A549 (cell line): Measurements from ENCODE around the gene CREB5. TPM values are rescaled to one million over a fixed set of nuclear protein-coding genes. Genes with fewer than 3 reads are reported as not detected.

Experiments
- ATAC-seq, 2 experiments: fragments of 200-7000 bp in 1 of 2; fragments of >200 bp in 1 of 2; cut with Nextera tagmentation in 1 of 2; cut with Tn5 transposase in 1 of 2; 3 replicates each; pipeline versions ENCODE4 v1.8.0 to v1.9.1; 2018 to 2020; ENCODE audit warnings: mild to moderate bottlenecking in 1 of 2, moderate library complexity in 1 of 2
- CTCF ChIA-PET: fragments of 300-600 bp; sonication (Branson Sonifier 250); formaldehyde crosslinking; extraction: SDS; loops from one replicate; lab custom pipeline; 2021; ENCODE audit warnings: antibody characterized with exemption, inconsistent platforms; lab: Yijun Ruan, JAX
- POLR2A ChIA-PET: fragments of 350-600 bp; formaldehyde crosslinking; extraction: SDS; loops from one replicate; lab custom pipeline; 2021; ENCODE audit warnings: antibody characterized with exemption, inconsistent platforms; lab: Yijun Ruan, JAX
- DNase-seq, 2 experiments: peaks; one replicate each; pipeline versions ENCODE4 v3.0.0 to v3.0.0-alpha.2; 2011 to 2016; ENCODE audit warnings: low read depth in 1 of 2, low spot score in 1 of 2
- FAIRE-seq: peaks from 2 replicates; lab custom pipeline; 2011; peaks lifted over from hg19 to GRCh38; lab: Jason Lieb, UNC
- H3K27ac ChIP-seq, 2 experiments: fragments of >200 bp; sonication (Bioruptor Twin); formaldehyde crosslinking; 3 replicates each; pipeline ENCODE4 v1.5.1; 2016 to 2017
- H3K4me1 ChIP-seq: fragments of >200 bp; sonication (Bioruptor Twin); formaldehyde crosslinking; 3 replicates; pipeline ENCODE4 v1.6.1; 2016
- H3K4me2 ChIP-seq: fragments of >200 bp; sonication (Bioruptor Twin); formaldehyde crosslinking; 3 replicates; pipeline ENCODE4 v1.6.1; 2016
- H3K4me3 ChIP-seq: fragments of >200 bp; sonication (Bioruptor Twin); formaldehyde crosslinking; 3 replicates; pipeline ENCODE4 v1.5.1; 2016
- H3K9me3 ChIP-seq: fragments of >200 bp; sonication (Bioruptor Twin); formaldehyde crosslinking; 3 replicates; pipeline ENCODE4 v1.6.1; 2016
- CBX8 ChIP-seq: fragments of 200-600 bp; sonication (generic); IDR thresholded peaks from 2 replicates; pipeline ENCODE4 v1.6.1; 2016
- EHMT2 ChIP-seq: fragments of 200-600 bp; sonication (generic); IDR thresholded peaks from 2 replicates; pipeline ENCODE4 v1.6.1; 2016; ENCODE audit warnings: antibody characterized with exemption, low read depth, mild to moderate bottlenecking, moderate library complexity
- EP300 ChIP-seq, 2 experiments: fragments of >200 bp; sonication (Bioruptor Twin); formaldehyde crosslinking; IDR thresholded peaks; 2 replicates in 1 of 2; 3 replicates in 1 of 2; pipeline ENCODE4 v1.6.1; 2016 to 2017
- FOXS1 ChIP-seq: fragments of 250-450 bp; sonication (Bioruptor Pico); IDR thresholded peaks from 2 replicates; pipeline ENCODE4 v1.5.0; 2020; ENCODE audit warnings: mild to moderate bottlenecking, moderate library complexity
- HDAC2 ChIP-seq: fragments of 200-600 bp; sonication (generic); IDR thresholded peaks from 2 replicates; pipeline ENCODE4 v1.6.1; 2016
- HOXB5 ChIP-seq: fragments of 250-450 bp; sonication (Bioruptor Pico); IDR thresholded peaks from 2 replicates; pipeline ENCODE4 v1.5.0; 2020; ENCODE audit warnings: mild to moderate bottlenecking, moderate library complexity
- JUN ChIP-seq, 2 experiments: fragments of >200 bp; sonication (Bioruptor Twin); formaldehyde crosslinking; IDR thresholded peaks; 2 replicates in 1 of 2; 3 replicates in 1 of 2; pipeline ENCODE4 v1.6.1; 2016 to 2017
- JUNB ChIP-seq: fragments of >200 bp; sonication (Bioruptor Twin); formaldehyde crosslinking; IDR thresholded peaks from 2 replicates; pipeline ENCODE4 v1.6.1; 2016
- KDM1A ChIP-seq: fragments of 200-600 bp; sonication (generic); IDR thresholded peaks from 2 replicates; pipeline ENCODE4 v1.6.1; 2016; ENCODE audit warnings: low read depth, mild to moderate bottlenecking
- MAFK ChIP-seq: fragments of 450-650 bp; IDR thresholded peaks from 2 replicates; pipeline ENCODE4 v1.6.1; 2014; ENCODE audit not compliant: partially characterized antibody
- MYC ChIP-seq: IDR thresholded peaks from 2 replicates; pipeline ENCODE4 v1.6.1; 2012; ENCODE audit warnings: mild to moderate bottlenecking, inconsistent platforms, low read length, improper control_type of control experiment, borderline replicate concordance
- NFE2L2 ChIP-seq: fragments of 150-350 bp; conservative IDR thresholded peaks from 2 replicates; pipeline ENCODE4 v1.6.1; 2014; ENCODE audit warnings: low read length
- PHF8 ChIP-seq: fragments of 200-600 bp; sonication (generic); IDR thresholded peaks from 2 replicates; pipeline ENCODE4 v1.6.1; 2016; ENCODE audit warnings: low read depth, mild to moderate bottlenecking, antibody characterized with exemption, moderate library complexity, borderline replicate concordance
- RCOR1 ChIP-seq: fragments of 150-350 bp; IDR thresholded peaks from 2 replicates; pipeline ENCODE4 v1.6.1; 2014; ENCODE audit warnings: antibody characterized with exemption, low read length, low read depth
- TFCP2L1 ChIP-seq: fragments of 250-450 bp; sonication (Bioruptor Pico); IDR thresholded peaks from 2 replicates; pipeline ENCODE4 v1.5.0; 2021; ENCODE audit warnings: mild to moderate bottlenecking
- TP53 ChIP-seq: fragments of 250-450 bp; sonication (Bioruptor Pico); IDR thresholded peaks from 2 replicates; pipeline ENCODE4 v1.5.0; 2021; ENCODE audit warnings: mild to moderate bottlenecking, moderate library complexity
- ZFP36 ChIP-seq: fragments of 450-650 bp; IDR thresholded peaks from 2 replicates; pipeline ENCODE4 v1.6.1; 2014; ENCODE audit warnings: borderline replicate concordance; ENCODE audit not compliant: partially characterized antibody
- WGBS: methylation state at CpG from one replicate; pipeline ENCODE4 v1.1.6; 2017; ENCODE audit errors: missing lambda C conversion rate; 5-methylcytosine and 5-hydroxymethylcytosine counted together
- polyA plus RNA-seq, 4 experiments: library from polyadenylated mRNA; depleted of rRNA in 3 of 4; stranded (reverse); fragments of >200 nt; fragmentation: RNase III in 1 of 4; extraction: RNeasy Plus Mini Kit Qiagen cat#74134 plus additional on column Dnase treatment in 1 of 4; gene quantifications; 2 replicates in 3 of 4; 3 replicates in 1 of 4; pipeline ENCODE4 v1.2.3, GENCODE V29; 2011 to 2017
- TF ChIP-seq, protein P1 (sequence below): fragments of >200 bp; sonication (Bioruptor Twin); formaldehyde crosslinking; IDR thresholded peaks from 3 replicates; pipeline ENCODE4 v1.5.1; 2016
- TF ChIP-seq, protein P2 (sequence below): fragments of 250-450 bp; sonication (Bioruptor Pico); IDR thresholded peaks from 2 replicates; pipeline ENCODE4 v1.5.0; 2021; ENCODE audit warnings: mild to moderate bottlenecking, moderate library complexity, borderline replicate concordance
- TF ChIP-seq, protein P3 (sequence below): fragments of 250-450 bp; sonication (Bioruptor Pico); IDR thresholded peaks from 2 replicates; pipeline ENCODE4 v1.5.0; 2020; ENCODE audit warnings: low read depth, mild to moderate bottlenecking, moderate library complexity
- TF ChIP-seq, protein P4 (sequence below): fragments of >200 bp; sonication (Bioruptor Twin); formaldehyde crosslinking; IDR thresholded peaks from 2 replicates; pipeline ENCODE4 v1.6.1; 2016
- TF ChIP-seq, protein P5 (sequence below): fragments of 200-600 bp; sonication (generic); IDR thresholded peaks from 2 replicates; pipeline ENCODE4 v1.6.1; 2016; ENCODE audit warnings: antibody characterized with exemption, mild to moderate bottlenecking, moderate library complexity
- TF ChIP-seq, protein P6 (sequence below): fragments of 150-350 bp; IDR thresholded peaks from 2 replicates; pipeline ENCODE4 v1.6.1; 2014; ENCODE audit warnings: low read depth, mild to moderate bottlenecking, low read length

Gene CREB5
- polyA plus RNA-seq, 2 of the 4 experiments (the other 2 are of a cell fraction): 0.61 to 1.5 TPM

DNA sequence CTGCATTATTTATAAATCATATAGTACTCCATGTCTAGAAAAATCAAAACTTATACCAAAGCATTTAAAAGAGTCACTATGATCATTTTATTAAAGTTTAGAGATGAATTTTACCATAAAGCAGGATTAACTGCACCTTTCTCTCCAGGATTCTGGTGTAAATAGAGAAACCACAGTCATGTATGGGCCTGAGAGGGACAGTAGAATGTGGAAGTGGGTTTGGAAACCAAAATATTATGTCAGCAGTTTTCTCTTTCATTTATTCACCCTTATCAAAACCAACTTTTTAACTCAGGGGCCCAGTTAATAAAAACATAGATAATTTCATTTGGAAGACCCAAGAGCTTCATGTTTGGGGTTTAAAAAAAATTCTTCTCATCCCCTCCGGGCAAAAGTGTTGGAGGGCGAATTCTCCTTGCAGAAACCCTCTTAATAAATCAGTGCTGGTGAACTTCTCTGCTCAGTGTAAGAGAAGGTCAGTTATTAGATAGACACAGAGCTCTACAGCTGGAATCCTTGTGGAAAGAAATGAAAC is 266.2 kb downstream of the CREB5 start:
- H3K4me2 ChIP-seq: no peak overlapping the region
- POLR2A ChIA-PET: no interaction called here
- no peak overlapping the region for H3K4me3 ChIP-seq
- ATAC-seq: no peak
- WGBS: 44% methylated on average over 2 of the region's 2 CpGs
- no peaks in the 10 kb centered on the region for H3K9me3 ChIP-seq
- CTCF ChIA-PET: interaction anchor here (0.6 kb wide), 1 partner anchor 101 kb away, joined by 4 read pairs; no protein-coding TSS in a partner anchor
- no peak for FAIRE-seq
- DNase-seq: no peak
- no peak overlapping the region for H3K27ac ChIP-seq
- TF ChIP-seq PHF8 (no peak), MAFK (peak; percentile 22)
- H3K4me1 ChIP-seq: peaks cover 9% of the 10 kb centered on the region; the same call in 1 of the 3 replicates

DNA sequence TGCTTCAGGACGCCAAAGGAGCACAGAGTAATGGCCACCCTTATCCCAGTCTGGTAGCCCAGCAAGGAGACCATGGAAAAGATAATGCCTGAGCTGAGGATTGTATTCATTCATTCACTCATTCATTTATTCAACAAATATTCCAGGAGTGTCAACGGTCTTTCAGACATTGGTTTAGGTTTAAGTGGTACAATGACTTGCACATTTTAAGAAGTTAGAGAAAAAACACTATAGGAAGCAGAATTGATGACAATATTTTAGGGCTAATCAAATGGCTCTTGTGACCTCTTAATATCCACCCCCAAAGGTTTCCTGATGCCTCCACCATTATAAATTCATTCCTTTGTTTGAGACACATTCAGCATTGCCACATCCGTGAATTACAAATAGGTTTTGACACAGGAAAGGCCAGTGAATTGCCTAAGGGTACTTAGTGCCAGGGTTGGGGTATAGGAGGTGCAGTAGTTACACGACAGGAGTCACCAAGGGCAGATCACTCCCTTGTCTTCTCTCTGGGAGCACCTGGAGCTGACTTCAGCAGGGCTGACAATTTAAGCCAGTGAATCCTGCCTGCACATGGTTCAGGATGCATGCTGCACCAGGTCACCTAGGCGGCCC is 269.5 kb downstream of the CREB5 start:
- H3K4me2 ChIP-seq: no peak overlapping the region
- no peak for FAIRE-seq
- no peak for ATAC-seq
- H3K4me3 ChIP-seq: no peak overlapping the region
- H3K27ac ChIP-seq: no peak overlapping the region
- ChIA-PET CTCF (interaction anchor here (0.7 kb wide), 1 partner anchor 905 kb away, joined by 5 read pairs; no protein-coding TSS in a partner anchor), POLR2A (no interaction called here)
- 65% methylated on average over 5 of the region's 5 CpGs for WGBS
- H3K4me1 ChIP-seq: peaks cover 13% of the 10 kb centered on the region
- H3K9me3 ChIP-seq: no peaks in the 10 kb centered on the region
- DNase-seq: no peak
- TF ChIP-seq NFE2L2 (peak; percentile 77), MYC (no peak), TFCP2L1 (CRISPR knock-in tag) (no peak), MAFK (peak; percentile 43), EHMT2 (no peak), ZFP36 (no peak), JUN (IDR thresholded peaks at IDR 0.05) (no peak)
- TF ChIP-seq, protein P1, sequence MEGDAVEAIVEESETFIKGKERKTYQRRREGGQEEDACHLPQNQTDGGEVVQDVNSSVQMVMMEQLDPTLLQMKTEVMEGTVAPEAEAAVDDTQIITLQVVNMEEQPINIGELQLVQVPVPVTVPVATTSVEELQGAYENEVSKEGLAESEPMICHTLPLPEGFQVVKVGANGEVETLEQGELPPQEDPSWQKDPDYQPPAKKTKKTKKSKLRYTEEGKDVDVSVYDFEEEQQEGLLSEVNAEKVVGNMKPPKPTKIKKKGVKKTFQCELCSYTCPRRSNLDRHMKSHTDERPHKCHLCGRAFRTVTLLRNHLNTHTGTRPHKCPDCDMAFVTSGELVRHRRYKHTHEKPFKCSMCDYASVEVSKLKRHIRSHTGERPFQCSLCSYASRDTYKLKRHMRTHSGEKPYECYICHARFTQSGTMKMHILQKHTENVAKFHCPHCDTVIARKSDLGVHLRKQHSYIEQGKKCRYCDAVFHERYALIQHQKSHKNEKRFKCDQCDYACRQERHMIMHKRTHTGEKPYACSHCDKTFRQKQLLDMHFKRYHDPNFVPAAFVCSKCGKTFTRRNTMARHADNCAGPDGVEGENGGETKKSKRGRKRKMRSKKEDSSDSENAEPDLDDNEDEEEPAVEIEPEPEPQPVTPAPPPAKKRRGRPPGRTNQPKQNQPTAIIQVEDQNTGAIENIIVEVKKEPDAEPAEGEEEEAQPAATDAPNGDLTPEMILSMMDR: no peak

DNA sequence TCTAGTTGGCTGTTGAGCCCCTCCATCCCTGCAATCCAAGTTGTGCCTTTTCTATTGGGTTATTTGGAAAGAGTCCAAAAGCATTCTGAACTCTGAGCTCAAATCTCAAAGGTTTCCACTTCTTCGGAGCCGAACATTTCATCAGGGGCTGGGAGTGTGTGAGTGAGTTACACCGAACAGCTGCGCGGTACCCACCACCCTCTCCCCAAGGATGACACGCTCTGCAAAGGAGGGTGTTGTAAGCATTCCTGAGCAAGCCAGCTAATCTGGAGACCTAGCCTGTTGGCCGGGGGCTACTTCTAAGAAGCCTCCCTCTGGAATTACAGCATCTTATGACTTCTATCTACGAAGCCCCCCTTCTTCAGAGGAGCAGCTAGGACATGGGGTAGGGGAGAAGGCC is 270.5 kb downstream of the CREB5 start:
- DNase-seq (no peak), ATAC-seq (no peak), FAIRE-seq (no peak)
- no peak overlapping the region for H3K4me2 ChIP-seq
- H3K4me3 ChIP-seq: no peak overlapping the region
- H3K9me3 ChIP-seq: no peaks in the 10 kb centered on the region
- ChIA-PET CTCF (interaction anchor here (0.7 kb wide), 1 partner anchor 384 kb away, joined by 3 read pairs; no protein-coding TSS in a partner anchor), POLR2A (no interaction called here)
- WGBS: 78% methylated on average over 8 of the region's 8 CpGs
- H3K4me1 ChIP-seq: peaks cover 16% of the 10 kb centered on the region
- H3K27ac ChIP-seq: no peak overlapping the region
- TF ChIP-seq, protein P2, sequence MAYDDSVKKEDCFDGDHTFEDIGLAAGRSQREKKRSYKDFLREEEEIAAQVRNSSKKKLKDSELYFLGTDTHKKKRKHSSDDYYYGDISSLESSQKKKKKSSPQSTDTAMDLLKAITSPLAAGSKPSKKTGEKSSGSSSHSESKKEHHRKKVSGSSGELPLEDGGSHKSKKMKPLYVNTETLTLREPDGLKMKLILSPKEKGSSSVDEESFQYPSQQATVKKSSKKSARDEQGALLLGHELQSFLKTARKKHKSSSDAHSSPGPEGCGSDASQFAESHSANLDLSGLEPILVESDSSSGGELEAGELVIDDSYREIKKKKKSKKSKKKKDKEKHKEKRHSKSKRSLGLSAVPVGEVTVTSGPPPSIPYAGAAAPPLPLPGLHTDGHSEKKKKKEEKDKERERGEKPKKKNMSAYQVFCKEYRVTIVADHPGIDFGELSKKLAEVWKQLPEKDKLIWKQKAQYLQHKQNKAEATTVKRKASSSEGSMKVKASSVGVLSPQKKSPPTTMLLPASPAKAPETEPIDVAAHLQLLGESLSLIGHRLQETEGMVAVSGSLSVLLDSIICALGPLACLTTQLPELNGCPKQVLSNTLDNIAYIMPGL: no peak
- TF ChIP-seq HDAC2 (no peak), RCOR1 (no peak), CBX8 (no peak), TP53 (no peak), MAFK (no peak), ZFP36 (no peak), JUNB (no peak), FOXS1 (CRISPR knock-in tag) (no peak), EP300 (IDR thresholded peaks at IDR 0.05) (no peak), KDM1A (no peak), HOXB5 (CRISPR knock-in tag) (no peak)
- TF ChIP-seq, protein P3, sequence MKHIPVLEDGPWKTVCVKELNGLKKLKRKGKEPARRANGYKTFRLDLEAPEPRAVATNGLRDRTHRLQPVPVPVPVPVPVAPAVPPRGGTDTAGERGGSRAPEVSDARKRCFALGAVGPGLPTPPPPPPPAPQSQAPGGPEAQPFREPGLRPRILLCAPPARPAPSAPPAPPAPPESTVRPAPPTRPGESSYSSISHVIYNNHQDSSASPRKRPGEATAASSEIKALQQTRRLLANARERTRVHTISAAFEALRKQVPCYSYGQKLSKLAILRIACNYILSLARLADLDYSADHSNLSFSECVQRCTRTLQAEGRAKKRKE: no peak
- TF ChIP-seq, protein P4, sequence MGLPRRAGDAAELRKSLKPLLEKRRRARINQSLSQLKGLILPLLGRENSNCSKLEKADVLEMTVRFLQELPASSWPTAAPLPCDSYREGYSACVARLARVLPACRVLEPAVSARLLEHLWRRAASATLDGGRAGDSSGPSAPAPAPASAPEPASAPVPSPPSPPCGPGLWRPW: no peak
- TF ChIP-seq, protein P5, sequence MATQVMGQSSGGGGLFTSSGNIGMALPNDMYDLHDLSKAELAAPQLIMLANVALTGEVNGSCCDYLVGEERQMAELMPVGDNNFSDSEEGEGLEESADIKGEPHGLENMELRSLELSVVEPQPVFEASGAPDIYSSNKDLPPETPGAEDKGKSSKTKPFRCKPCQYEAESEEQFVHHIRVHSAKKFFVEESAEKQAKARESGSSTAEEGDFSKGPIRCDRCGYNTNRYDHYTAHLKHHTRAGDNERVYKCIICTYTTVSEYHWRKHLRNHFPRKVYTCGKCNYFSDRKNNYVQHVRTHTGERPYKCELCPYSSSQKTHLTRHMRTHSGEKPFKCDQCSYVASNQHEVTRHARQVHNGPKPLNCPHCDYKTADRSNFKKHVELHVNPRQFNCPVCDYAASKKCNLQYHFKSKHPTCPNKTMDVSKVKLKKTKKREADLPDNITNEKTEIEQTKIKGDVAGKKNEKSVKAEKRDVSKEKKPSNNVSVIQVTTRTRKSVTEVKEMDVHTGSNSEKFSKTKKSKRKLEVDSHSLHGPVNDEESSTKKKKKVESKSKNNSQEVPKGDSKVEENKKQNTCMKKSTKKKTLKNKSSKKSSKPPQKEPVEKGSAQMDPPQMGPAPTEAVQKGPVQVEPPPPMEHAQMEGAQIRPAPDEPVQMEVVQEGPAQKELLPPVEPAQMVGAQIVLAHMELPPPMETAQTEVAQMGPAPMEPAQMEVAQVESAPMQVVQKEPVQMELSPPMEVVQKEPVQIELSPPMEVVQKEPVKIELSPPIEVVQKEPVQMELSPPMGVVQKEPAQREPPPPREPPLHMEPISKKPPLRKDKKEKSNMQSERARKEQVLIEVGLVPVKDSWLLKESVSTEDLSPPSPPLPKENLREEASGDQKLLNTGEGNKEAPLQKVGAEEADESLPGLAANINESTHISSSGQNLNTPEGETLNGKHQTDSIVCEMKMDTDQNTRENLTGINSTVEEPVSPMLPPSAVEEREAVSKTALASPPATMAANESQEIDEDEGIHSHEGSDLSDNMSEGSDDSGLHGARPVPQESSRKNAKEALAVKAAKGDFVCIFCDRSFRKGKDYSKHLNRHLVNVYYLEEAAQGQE: no peak
- TF ChIP-seq, protein P6, sequence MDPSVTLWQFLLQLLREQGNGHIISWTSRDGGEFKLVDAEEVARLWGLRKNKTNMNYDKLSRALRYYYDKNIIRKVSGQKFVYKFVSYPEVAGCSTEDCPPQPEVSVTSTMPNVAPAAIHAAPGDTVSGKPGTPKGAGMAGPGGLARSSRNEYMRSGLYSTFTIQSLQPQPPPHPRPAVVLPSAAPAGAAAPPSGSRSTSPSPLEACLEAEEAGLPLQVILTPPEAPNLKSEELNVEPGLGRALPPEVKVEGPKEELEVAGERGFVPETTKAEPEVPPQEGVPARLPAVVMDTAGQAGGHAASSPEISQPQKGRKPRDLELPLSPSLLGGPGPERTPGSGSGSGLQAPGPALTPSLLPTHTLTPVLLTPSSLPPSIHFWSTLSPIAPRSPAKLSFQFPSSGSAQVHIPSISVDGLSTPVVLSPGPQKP: no peak
